ENCODE data around the gene KRTAP9-9. TPM values are rescaled to one million over a fixed set of nuclear protein-coding genes. Genes with fewer than 3 reads are reported as not detected.

The KRTAP9-9 gene
- total RNA-seq, 1 experiment from 2014 or later = not detected

Other genes with a start within 250 kb of the KRTAP9-9 start
- not detected in 2 replicates for gene KRTAP3-1, start 246.3 kb upstream of the KRTAP9-9 start, total RNA-seq (2014; rRNA removed; shearing (Covaris generic))
- gene KRTAP1-5, start 228.2 kb upstream of the KRTAP9-9 start, total RNA-seq (2014; rRNA removed; shearing (Covaris generic)) = 0.45 and 2.5 TPM in 2 replicates
- gene KRTAP1-4, start 225.2 kb upstream of the KRTAP9-9 start, total RNA-seq (2014; rRNA removed; shearing (Covaris generic)) = not detected in 2 replicates
- gene KRTAP1-3, start 220.5 kb upstream of the KRTAP9-9 start, total RNA-seq (2014; rRNA removed; shearing (Covaris generic)) = not detected in 2 replicates
- not detected in 2 replicates for gene KRTAP1-1, start 213.9 kb upstream of the KRTAP9-9 start, total RNA-seq (2014; rRNA removed; shearing (Covaris generic))
- gene KRTAP2-1, start 208.1 kb upstream of the KRTAP9-9 start, total RNA-seq (2014; rRNA removed; shearing (Covaris generic)) = not detected in 2 replicates
- gene KRTAP2-2, start 200.2 kb upstream of the KRTAP9-9 start, total RNA-seq (2014; rRNA removed; shearing (Covaris generic)) = not detected in 2 replicates
- gene KRTAP2-3, start 195.3 kb upstream of the KRTAP9-9 start, total RNA-seq (2014; rRNA removed; shearing (Covaris generic)) = not detected in 2 replicates
- not detected in 2 replicates for gene KRTAP2-4, start 189.5 kb upstream of the KRTAP9-9 start, total RNA-seq (2014; rRNA removed; shearing (Covaris generic))
- gene KRTAP4-7, start 171.2 kb upstream of the KRTAP9-9 start, total RNA-seq (2014; rRNA removed; shearing (Covaris generic)) = not detected in 2 replicates
- not detected in 2 replicates for gene KRTAP4-8, start 157.2 kb upstream of the KRTAP9-9 start, total RNA-seq (2014; rRNA removed; shearing (Covaris generic))
- not detected in 2 replicates for gene KRTAP4-16, start 153.2 kb upstream of the KRTAP9-9 start, total RNA-seq (2014; rRNA removed; shearing (Covaris generic))
- gene KRTAP4-9, start 150.0 kb upstream of the KRTAP9-9 start, total RNA-seq (2014; rRNA removed; shearing (Covaris generic)) = not detected in 2 replicates
- not detected in 2 replicates for gene KRTAP4-11, start 137.0 kb upstream of the KRTAP9-9 start, total RNA-seq (2014; rRNA removed; shearing (Covaris generic))
- gene KRTAP4-12, start 131.2 kb upstream of the KRTAP9-9 start, total RNA-seq (2014; rRNA removed; shearing (Covaris generic)) = not detected in 2 replicates
- gene KRTAP4-6, start 114.8 kb upstream of the KRTAP9-9 start, total RNA-seq (2014; rRNA removed; shearing (Covaris generic)) = not detected in 2 replicates
- not detected in 2 replicates for gene KRTAP4-5, start 105.6 kb upstream of the KRTAP9-9 start, total RNA-seq (2014; rRNA removed; shearing (Covaris generic))
- gene KRTAP4-4, start 94.6 kb upstream of the KRTAP9-9 start, total RNA-seq (2014; rRNA removed; shearing (Covaris generic)) = not detected in 2 replicates
- not detected in 2 replicates for gene KRTAP4-3, start 87.2 kb upstream of the KRTAP9-9 start, total RNA-seq (2014; rRNA removed; shearing (Covaris generic))
- gene KRTAP4-2, start 77.2 kb upstream of the KRTAP9-9 start, total RNA-seq (2014; rRNA removed; shearing (Covaris generic)) = not detected in 2 replicates
- gene KRTAP4-1, start 70.5 kb upstream of the KRTAP9-9 start, total RNA-seq (2014; rRNA removed; shearing (Covaris generic)) = not detected in 2 replicates
- gene KRTAP9-1, start 65.5 kb upstream of the KRTAP9-9 start, total RNA-seq (2014; rRNA removed; shearing (Covaris generic)) = not detected in 2 replicates
- not detected in 2 replicates for gene KRTAP9-2, start 28.7 kb upstream of the KRTAP9-9 start, total RNA-seq (2014; rRNA removed; shearing (Covaris generic))
- not detected in 2 replicates for gene KRTAP9-3, start 22.9 kb upstream of the KRTAP9-9 start, total RNA-seq (2014; rRNA removed; shearing (Covaris generic))
- not detected in 2 replicates for gene KRTAP9-8, start 17.4 kb upstream of the KRTAP9-9 start, total RNA-seq (2014; rRNA removed; shearing (Covaris generic))
- not detected in 2 replicates for gene KRTAP9-4, start 5.7 kb upstream of the KRTAP9-9 start, total RNA-seq (2014; rRNA removed; shearing (Covaris generic))
- gene KRTAP9-6, start 10.0 kb downstream of the KRTAP9-9 start, total RNA-seq (2014; rRNA removed; shearing (Covaris generic)) = not detected in 2 replicates
- gene KRTAP9-7, start 20.3 kb downstream of the KRTAP9-9 start, total RNA-seq (2014; rRNA removed; shearing (Covaris generic)) = not detected in 2 replicates
- not detected in 2 replicates for gene KRTAP29-1, start 47.5 kb downstream of the KRTAP9-9 start, total RNA-seq (2014; rRNA removed; shearing (Covaris generic))
- not detected in 2 replicates for gene KRTAP16-1, start 53.9 kb downstream of the KRTAP9-9 start, total RNA-seq (2014; rRNA removed; shearing (Covaris generic))
- gene KRTAP17-1, start 60.3 kb downstream of the KRTAP9-9 start, total RNA-seq (2014; rRNA removed; shearing (Covaris generic)) = not detected in 2 replicates
- not detected in 2 replicates for gene KRT33A, start 95.4 kb downstream of the KRTAP9-9 start, total RNA-seq (2014; rRNA removed; shearing (Covaris generic))
- 0.21 and 0.72 TPM in 2 replicates for gene KRT33B, start 114.4 kb downstream of the KRTAP9-9 start, total RNA-seq (2014; rRNA removed; shearing (Covaris generic))
- gene KRT34, start 126.9 kb downstream of the KRTAP9-9 start, total RNA-seq (2014; rRNA removed; shearing (Covaris generic)) = 0.84 and 1.6 TPM in 2 replicates
- not detected in 2 replicates for gene KRT31, start 142.2 kb downstream of the KRTAP9-9 start, total RNA-seq (2014; rRNA removed; shearing (Covaris generic))
- gene KRT37, start 169.2 kb downstream of the KRTAP9-9 start, total RNA-seq (2014; rRNA removed; shearing (Covaris generic)) = not detected in 2 replicates
- not detected in 2 replicates for gene KRT38, start 185.6 kb downstream of the KRTAP9-9 start, total RNA-seq (2014; rRNA removed; shearing (Covaris generic))
- not detected in 2 replicates for gene KRT32, start 212.0 kb downstream of the KRTAP9-9 start, total RNA-seq (2014; rRNA removed; shearing (Covaris generic))
- not detected in 2 replicates for gene KRT35, start 225.8 kb downstream of the KRTAP9-9 start, total RNA-seq (2014; rRNA removed; shearing (Covaris generic))
- not detected in 2 replicates for gene KRT36, start 234.5 kb downstream of the KRTAP9-9 start, total RNA-seq (2014; rRNA removed; shearing (Covaris generic))

Data from SJSA1 (cell line).